ENCODE data around the gene SGK1.

- no peak for TF ChIP-seq POLR2A (IDR thresholded peaks at IDR 0.05)
- TF ChIP-seq, protein P1, sequence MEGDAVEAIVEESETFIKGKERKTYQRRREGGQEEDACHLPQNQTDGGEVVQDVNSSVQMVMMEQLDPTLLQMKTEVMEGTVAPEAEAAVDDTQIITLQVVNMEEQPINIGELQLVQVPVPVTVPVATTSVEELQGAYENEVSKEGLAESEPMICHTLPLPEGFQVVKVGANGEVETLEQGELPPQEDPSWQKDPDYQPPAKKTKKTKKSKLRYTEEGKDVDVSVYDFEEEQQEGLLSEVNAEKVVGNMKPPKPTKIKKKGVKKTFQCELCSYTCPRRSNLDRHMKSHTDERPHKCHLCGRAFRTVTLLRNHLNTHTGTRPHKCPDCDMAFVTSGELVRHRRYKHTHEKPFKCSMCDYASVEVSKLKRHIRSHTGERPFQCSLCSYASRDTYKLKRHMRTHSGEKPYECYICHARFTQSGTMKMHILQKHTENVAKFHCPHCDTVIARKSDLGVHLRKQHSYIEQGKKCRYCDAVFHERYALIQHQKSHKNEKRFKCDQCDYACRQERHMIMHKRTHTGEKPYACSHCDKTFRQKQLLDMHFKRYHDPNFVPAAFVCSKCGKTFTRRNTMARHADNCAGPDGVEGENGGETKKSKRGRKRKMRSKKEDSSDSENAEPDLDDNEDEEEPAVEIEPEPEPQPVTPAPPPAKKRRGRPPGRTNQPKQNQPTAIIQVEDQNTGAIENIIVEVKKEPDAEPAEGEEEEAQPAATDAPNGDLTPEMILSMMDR (IDR thresholded peaks at IDR 0.05): no peak
These were observed 110.5 kb downstream of the SGK1 start for GRCh38 chr6:134207421-134207820.

Data from Peyer's patch (tissue), 4 donors.